Motor neuron (in vitro differentiated cells): ENCODE measurements around the gene MTARC2. TPM values are rescaled to one million over a fixed set of nuclear protein-coding genes. Genes with fewer than 3 reads are reported as not detected.

Experiments used
- ATAC-seq, 8 experiments: fragments of 200-7000 bp; cut with Tn5 transposase; replicated peaks in 6 of 8; 2 replicates each; pipeline ENCODE4 v1.8.0; 2021; ENCODE audit warnings: mild to moderate bottlenecking in 8 of 8, moderate library complexity in 8 of 8
- H3K27ac ChIP-seq, 2 donors: fragments of 250-450 bp; sonication (Bioruptor Pico); 2 replicates each; pipeline ENCODE4 v1.9.0; 2021; ENCODE audit warnings: antibody characterized with exemption in 2 of 2, mild to moderate bottlenecking in 2 of 2, moderate library complexity in 1 of 2
- H3K4me1 ChIP-seq, 2 donors: fragments of 250-450 bp; sonication (Bioruptor Pico); replicated peaks in 1 of 2; 2 replicates each; pipeline ENCODE4 v1.6.1; 2021; ENCODE audit warnings: antibody characterized with exemption in 2 of 2, mild to moderate bottlenecking in 2 of 2, moderate library complexity in 1 of 2
- H3K4me3 ChIP-seq, 5 donors: fragments of 250-450 bp; sonication (Bioruptor Pico); 2 replicates each; pipeline ENCODE4 v1.9.0; 2021; ENCODE audit warnings: antibody characterized with exemption in 5 of 5, mild to moderate bottlenecking in 5 of 5, moderate library complexity in 4 of 5
- WGBS, 10 experiments: fragments of 450-650 bp; shearing (Covaris generic); methylation state at CpG; one replicate each; pipeline ENCODE4 v1.0.0; 2022; 5-methylcytosine and 5-hydroxymethylcytosine counted together
- in situ Hi-C, 9 experiments: fragments of 400-800 bp; cut with MboI; loops; one replicate each; pipeline ENCODE4 v1.15.0; 2021; ENCODE audit warnings: low sequenced_read_pairs in 9 of 9, low pct_unique_long_range_greater_than_20kb in 2 of 9; ENCODE audit not compliant: unreplicated experiment in 9 of 9
- total RNA-seq, 8 experiments: library from RNA; unstranded; fragments of 300-600 nt; gene quantifications; 2 replicates each; pipeline versions ENCODE4 v1.2.3 to v1.2.4, GENCODE V29; 2022

MTARC2 gene
- total RNA-seq, 8 experiments from 2014 or later, result 1.9 to 9.3 (median 2.8) TPM; not detected in 2

DNA sequence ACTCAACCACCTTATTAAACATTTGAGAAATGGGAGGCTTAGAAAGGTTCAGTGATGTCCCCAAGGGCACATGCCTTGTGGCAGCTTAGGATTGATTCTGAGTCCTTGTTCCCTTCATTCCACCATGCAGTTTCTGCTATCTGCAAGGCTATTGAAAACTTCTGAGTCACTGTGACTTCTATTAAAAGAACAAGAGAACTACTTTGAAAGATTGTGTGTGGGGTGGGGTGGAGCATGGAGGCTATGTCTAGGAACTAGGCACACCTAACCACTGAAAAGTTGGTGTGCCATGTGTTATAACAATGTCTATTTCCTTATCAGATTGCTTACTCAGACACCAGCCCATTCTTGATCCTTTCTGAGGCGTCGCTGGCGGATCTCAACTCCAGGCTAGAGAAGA lies 49.4 kb downstream of the MTARC2 start:
- Histone ChIP-seq H3K4me1 (no peaks in the 10 kb centered on the region), H3K4me3 (no peak overlapping the region), H3K27ac (no peak overlapping the region)
- in situ Hi-C loops, result loop anchor here in 3 of 9 experiments (25.0 kb wide), 3 partner anchors 510 to 960 kb away; no protein-coding TSS in a partner anchor
- 60 to 100% (median 92%) methylated on average over 2 to 3 of the region's 3 CpGs; no CpG with 5 or more reads in 2 of the 10 experiments for WGBS, 10 experiments
- ATAC-seq, result peak in 2 of 8 experiments; percentile 82 to 90

DNA sequence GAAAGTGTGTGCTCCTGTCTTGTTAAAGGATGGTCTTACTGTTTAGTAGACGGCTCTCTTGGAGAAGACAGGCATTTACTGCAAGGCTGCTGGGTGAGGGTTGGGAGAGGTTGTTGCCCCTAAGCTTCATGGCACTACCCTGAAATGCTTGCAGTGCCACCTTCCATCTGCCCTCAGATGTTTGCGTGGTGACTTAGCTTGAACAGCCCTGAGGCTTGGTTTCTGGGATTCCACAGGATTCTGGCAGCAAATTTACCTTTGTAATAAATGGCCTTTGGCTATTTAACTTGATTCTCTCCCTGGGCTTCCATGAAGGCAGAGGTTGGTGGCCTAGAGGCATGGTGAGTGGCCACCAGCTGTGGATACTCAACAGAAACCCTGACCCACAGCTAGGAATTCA lies 50.2 kb downstream of the MTARC2 start:
- Histone ChIP-seq H3K4me3 (no peak overlapping the region), H3K27ac (no peak overlapping the region), H3K4me1 (no peaks in the 10 kb centered on the region)
- no peak for ATAC-seq
- in situ Hi-C loops, result loop anchor here in 3 of 9 experiments (25.0 kb wide), 3 partner anchors 511 to 961 kb away; no protein-coding TSS in a partner anchor
- 67 to 100% (median 93%) methylated on average over 1 to 2 of the region's 2 CpGs; no CpG with 5 or more reads in 2 of the 10 experiments for WGBS, 10 experiments

DNA sequence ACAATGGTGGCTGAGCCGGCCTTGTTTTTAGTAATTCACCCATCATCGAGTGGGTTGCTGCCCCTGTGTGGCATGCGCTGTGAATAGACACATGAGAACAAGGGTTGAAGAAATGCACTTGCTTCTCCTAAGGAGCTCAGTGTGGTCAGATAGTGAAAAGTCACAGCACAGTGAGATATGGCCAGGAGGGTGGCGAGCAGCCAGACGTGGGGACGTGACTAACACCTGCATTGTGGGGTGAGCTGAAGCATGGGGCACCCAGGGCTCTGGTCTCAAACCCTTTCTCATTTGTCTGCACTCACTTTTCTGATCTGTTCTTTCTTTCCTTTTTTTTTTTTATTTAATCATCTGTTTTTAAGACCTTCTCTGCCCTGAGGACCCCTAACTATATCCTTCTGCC lies 52.1 kb downstream of the MTARC2 start:
- H3K4me3 ChIP-seq, result no peak overlapping the region
- ATAC-seq, result no peak
- no peak overlapping the region for H3K27ac ChIP-seq
- WGBS, 10 experiments, result 60 to 91% (median 89%) methylated on average over 1 to 5 of the region's 6 CpGs; no CpG with 5 or more reads in 3 of the 10 experiments
- H3K4me1 ChIP-seq, result no peaks in the 10 kb centered on the region
- in situ Hi-C loops, result no loop called here

DNA sequence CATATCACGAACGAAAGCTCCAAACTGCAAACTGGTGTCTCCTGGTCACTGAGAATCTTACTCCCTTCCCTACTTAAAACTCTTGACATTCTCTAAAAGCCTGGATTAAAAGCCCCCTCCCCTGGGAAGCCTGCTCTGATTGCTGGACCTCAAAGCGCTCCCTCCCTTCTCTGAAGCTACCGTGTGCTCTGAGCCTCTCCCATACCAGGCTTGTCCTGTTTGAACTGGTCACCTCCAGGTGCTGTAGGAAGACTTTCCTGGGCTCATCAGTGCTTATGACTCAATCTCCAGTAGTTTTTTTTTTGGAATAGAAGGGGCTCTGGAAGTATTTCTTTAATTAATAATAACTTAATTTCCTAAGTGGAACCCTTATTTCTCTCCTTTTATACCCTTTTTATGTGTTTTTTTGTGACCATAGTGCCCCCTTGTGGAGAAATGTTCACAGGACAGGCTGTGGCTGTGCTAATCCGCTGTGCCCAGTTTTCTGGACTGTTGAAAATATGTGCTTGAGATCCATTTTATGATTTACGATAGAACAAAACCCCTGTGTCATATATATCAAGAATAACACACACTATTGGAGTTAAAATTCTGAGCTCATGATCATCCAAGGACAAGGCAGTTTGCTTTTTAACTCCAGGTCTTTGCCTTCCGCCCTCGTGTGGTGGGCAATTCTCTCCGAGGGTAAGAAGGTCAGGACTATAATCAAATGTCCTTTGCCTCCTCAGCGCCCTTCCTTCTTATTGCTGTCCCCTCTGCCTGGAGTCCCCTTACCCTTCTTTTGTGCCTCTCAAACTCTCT lies 55.5 kb downstream of the MTARC2 start:
- peaks cover 12 to 13% of the 10 kb centered on the region in 2 donors for H3K4me1 ChIP-seq
- H3K27ac ChIP-seq, result no peak overlapping the region
- WGBS, 10 experiments, result 25 to 86% (median 68%) methylated on average over 2 to 10 of the region's 10 CpGs
- H3K4me3 ChIP-seq, result no peak overlapping the region
- ATAC-seq, result peak in 5 of 8 experiments; percentile 17 to 85 (median 72)
- in situ Hi-C loops, result no loop called here

DNA sequence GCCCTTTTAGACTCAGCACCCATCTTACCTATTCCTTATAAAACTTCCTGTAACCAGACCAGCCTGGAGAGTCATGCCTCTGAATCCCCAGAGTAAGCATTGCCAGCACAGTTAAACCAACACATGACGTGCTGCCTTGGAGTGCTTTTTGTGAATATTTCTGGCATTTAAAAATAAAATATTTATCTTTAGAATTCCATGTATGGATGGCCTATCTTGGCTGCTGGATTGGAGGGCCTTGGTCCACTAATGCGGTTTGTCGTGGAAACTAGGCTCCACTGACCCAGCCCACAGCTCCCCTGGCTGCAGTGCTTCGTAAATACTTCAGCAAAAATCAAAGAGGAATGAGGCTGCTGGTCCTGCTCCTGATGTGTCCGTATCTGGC lies 56.1 kb downstream of the MTARC2 start:
- Histone ChIP-seq H3K4me1 (peaks cover 16 to 19% of the 10 kb centered on the region in 2 donors), H3K4me3 (no peak overlapping the region), H3K27ac (no peak overlapping the region)
- 50 to 100% (median 91%) methylated on average over 2 to 5 of the region's 5 CpGs; no CpG with 5 or more reads in 3 of the 10 experiments for WGBS, 10 experiments
- in situ Hi-C loops, result no loop called here
- peak in 2 of 8 experiments; percentile 9 to 17 for ATAC-seq

DNA sequence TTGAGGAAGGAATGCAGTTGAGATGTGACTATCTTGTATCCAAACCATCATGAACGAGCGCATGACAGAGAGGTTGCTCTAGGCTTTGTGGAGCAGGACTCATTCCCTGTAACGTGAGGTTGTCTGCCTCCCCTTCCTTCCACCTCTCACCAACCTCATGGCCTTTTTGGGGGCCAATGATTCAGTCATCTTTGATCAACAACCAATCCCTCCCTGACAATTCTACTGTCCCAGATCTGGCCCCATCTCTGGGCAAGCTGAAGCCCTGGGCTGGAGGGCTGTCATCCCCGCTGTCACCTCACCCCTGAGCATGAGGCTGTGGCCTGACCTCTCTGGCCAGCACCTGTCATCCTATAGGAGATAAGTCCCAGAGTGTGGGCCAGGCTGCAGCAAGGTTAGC lies 58.3 kb downstream of the MTARC2 start:
- Histone ChIP-seq H3K4me1 (peaks cover 16 to 22% of the 10 kb centered on the region in 2 donors), H3K27ac (no peak overlapping the region), H3K4me3 (no peak overlapping the region)
- ATAC-seq, result no peak
- WGBS, 10 experiments, result 20 to 100% (median 88%) methylated on average over 1 to 4 of the region's 4 CpGs; no CpG with 5 or more reads in 2 of the 10 experiments
- in situ Hi-C loops, result no loop called here

DNA sequence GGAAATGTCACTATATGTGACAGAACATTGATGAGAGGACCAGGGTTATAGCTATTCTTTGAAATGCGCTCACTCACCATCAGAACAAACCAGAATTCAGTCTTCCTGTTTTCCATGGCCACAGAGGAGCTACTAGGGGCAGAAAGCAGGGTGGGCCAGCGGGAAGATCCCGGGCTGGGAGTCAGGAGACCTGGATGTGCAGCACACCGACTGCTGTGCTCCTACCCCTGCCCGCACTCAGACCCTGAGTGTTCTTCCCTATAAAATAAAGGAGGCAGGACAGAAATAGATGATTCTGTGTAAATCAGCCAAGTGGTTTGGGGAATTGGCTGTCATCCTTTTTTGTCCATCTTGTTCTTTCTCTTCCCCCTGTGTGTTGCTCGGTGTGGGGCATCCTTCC lies 59.6 kb downstream of the MTARC2 start:
- 40 to 100% (median 88%) methylated on average over 1 to 6 of the region's 6 CpGs; no CpG with 5 or more reads in 2 of the 10 experiments for WGBS, 10 experiments
- in situ Hi-C loops, result no loop called here
- Histone ChIP-seq H3K4me3 (no peak overlapping the region), H3K4me1 (peaks cover 20 to 26% of the 10 kb centered on the region in 2 donors), H3K27ac (peak overlapping the region; percentile 24 to 68)
- peak in 1 of 8 experiments; percentile 1 for ATAC-seq

DNA sequence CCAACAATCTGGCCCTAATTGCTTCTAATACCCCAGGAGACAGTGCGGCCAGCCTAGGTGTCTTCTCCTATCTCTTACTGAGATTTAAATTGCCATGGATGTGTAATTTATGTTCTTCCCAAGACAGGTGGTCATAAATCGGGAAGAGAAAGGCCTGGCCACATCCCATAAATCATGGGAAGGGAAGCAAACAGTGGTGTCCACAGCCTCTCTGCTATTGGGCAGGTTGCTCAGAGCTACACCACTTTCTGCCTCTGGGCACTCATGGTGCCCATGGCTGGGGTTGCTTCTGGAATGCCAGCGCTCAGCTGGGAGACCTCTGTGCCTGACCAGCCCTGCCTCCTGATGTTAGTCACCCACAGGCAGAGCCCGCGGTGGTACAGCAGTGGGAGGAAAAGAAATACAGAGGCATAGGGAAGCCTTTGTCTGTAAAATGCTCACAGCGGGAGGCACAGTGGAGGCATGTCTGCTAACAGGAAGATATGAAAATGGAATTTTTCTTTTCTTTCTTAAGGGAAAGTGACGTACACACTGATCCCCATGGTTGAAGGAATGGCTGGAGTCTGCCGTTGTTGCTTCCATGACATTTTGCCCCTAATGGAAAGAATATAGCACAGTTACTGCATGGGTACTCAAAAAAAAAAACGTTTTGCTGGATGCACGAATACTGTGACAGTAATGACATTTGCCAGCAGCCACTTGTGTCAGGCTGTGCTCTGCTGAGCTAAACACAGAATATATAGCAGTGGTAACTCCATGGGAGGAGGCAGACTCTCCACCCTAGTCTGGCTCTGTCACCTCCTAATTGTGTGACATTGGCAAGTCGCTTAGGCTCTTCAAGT lies 60.4 kb downstream of the MTARC2 start:
- 20 to 80% (median 70%) methylated on average over 1 to 11 of the region's 11 CpGs for WGBS, 10 experiments
- ATAC-seq, result peak in 5 of 8 experiments; percentile 63 to 82 (median 79)
- H3K27ac ChIP-seq, result peak overlapping the region; percentile 24 to 68
- H3K4me1 ChIP-seq, result peaks cover 20 to 26% of the 10 kb centered on the region in 2 donors
- no peak overlapping the region for H3K4me3 ChIP-seq
- in situ Hi-C loops, result no loop called here

DNA sequence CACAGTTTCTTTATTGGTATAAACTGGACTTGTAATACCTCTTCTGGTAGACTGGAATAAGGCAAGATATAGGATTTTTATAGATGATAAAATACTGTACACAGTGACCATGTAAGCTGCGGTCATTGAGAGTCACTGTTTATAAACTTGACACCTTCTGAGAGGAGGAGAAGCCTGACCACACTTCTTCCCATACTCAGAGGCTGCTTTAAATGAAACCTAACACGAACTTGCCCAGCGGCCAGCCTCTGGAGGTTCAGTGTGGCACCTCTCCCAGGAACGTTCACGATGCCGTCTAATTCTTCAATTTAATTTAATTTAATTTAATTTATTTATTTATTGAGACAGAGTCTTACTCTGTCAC lies 61.0 kb downstream of the MTARC2 start:
- peaks cover 20 to 26% of the 10 kb centered on the region in 2 donors for H3K4me1 ChIP-seq
- H3K4me3 ChIP-seq, result no peak overlapping the region
- 32 to 98% (median 93%) methylated on average over 3 to 6 of the region's 6 CpGs; no CpG with 5 or more reads in 1 of the 10 experiments for WGBS, 10 experiments
- in situ Hi-C loops, result no loop called here
- ATAC-seq, result no peak
- no peak overlapping the region for H3K27ac ChIP-seq

DNA sequence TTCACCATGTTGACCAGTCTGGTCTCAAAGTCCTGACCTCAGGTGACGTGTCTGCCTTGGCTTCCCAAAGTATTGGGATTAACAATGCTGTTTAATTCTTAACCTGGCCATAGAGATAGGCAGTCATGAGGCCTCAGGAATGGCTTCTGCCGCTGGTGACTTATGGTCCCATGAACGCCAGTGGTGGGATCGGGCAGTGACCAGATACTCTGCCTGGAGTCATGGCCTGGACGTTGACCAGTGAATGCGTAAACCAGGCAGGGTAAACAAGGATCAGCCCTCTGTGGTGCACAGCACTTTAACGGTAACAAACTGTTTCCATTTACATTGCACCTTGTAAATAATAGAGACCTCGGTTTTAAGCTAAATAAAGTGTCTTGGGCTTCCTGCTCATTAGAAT lies 61.6 kb downstream of the MTARC2 start:
- H3K27ac ChIP-seq, result no peak overlapping the region
- in situ Hi-C loops, result no loop called here
- no peak overlapping the region for H3K4me3 ChIP-seq
- no peak for ATAC-seq
- 54 to 97% (median 73%) methylated on average over 2 to 8 of the region's 8 CpGs; no CpG with 5 or more reads in 1 of the 10 experiments for WGBS, 10 experiments
- peaks cover 20 to 26% of the 10 kb centered on the region in 2 donors for H3K4me1 ChIP-seq

DNA sequence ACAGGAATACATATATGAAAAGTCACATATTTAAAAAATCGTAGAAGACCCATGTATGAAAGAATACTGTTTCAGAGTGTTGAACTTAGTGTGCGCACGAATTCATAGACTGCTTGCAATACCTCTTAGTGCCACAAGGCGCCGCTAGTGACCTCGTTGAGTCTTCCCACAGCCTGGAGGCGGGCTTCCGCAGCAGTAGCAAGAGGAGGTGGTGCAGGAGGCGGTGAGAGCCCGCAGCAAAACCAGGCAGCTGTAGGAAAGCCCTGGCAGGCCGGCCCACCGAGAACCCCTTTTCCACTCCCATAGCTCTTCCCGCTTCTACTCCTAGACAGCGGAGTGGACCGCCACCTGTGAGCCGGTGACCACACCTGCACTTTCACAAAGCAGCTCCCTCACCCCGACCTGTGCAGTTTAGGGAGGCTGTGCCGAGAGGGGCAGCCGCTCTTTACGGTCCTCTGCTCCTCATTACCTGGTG lies 62.1 kb downstream of the MTARC2 start:
- ATAC-seq, result peak in 5 of 8 experiments; percentile 56 to 96 (median 84)
- Histone ChIP-seq H3K27ac (no peak overlapping the region), H3K4me3 (no peak overlapping the region), H3K4me1 (peaks cover 20 to 26% of the 10 kb centered on the region in 2 donors)
- WGBS, 10 experiments, result 5 to 62% (median 46%) methylated on average over 2 to 20 of the region's 20 CpGs; no CpG with 5 or more reads in 1 of the 10 experiments
- in situ Hi-C loops, result no loop called here

DNA sequence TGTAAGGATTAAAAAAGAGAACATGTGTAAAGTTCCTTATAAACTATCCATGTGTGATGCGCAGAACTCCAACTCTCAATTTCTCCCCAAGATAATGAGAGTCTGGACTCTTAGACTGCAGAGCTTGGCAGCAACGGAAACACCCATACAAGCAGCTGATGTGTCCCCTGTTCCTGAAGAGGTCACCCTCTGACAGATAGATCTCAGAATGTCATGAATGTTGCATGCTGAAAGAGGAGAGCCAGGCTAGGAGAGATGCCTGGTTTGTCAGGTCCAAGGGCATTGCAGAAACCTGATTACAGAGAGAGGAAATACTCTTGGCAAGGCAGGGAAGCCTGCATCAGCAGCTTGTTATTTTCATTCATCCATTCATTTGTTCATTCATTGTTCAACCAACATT lies 62.8 kb downstream of the MTARC2 start:
- WGBS, 10 experiments, result 80 to 100% (median 90%) methylated on average over 1 to 2 of the region's 2 CpGs; no CpG with 5 or more reads in 3 of the 10 experiments
- ATAC-seq, result no peak
- peaks cover 20 to 26% of the 10 kb centered on the region in 2 donors for H3K4me1 ChIP-seq
- H3K27ac ChIP-seq, result no peak overlapping the region
- in situ Hi-C loops, result no loop called here
- H3K4me3 ChIP-seq, result no peak overlapping the region

DNA sequence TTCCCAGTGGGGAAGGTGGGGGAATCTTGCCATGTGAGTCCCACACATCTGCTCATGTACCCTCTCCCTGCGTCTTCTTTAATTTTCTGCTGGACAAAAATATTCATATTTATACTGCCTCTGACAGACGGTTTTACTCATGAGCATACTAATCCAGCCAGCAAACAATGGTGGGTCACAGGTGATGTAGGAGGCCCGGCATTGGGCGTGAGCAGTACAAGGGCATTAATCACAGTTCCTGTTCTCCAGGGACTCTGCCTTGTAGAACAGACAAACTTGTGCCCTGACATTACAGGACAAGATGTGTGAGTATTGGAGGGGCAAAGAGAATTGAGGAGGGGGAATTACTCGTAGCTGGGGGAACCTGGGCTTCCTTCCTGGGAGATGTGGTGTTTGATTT lies 63.6 kb downstream of the MTARC2 start:
- no peak overlapping the region for H3K27ac ChIP-seq
- in situ Hi-C loops, result no loop called here
- ATAC-seq, result peak in 3 of 8 experiments; percentile 35 to 48 (median 38)
- H3K4me3 ChIP-seq, result no peak overlapping the region
- WGBS, 10 experiments, result 50 to 73% (median 64%) methylated on average over 1 to 5 of the region's 5 CpGs; no CpG with 5 or more reads in 2 of the 10 experiments
- peaks cover 20 to 26% of the 10 kb centered on the region in 2 donors for H3K4me1 ChIP-seq
